Esophagus muscularis mucosa (tissue), 4 donors: ENCODE measurements around the gene B4GALT7. TPM values are rescaled to one million over a fixed set of nuclear protein-coding genes. Genes with fewer than 3 reads are reported as not detected.

Experiments
- DNase-seq: peaks from one replicate; pipeline ENCODE4 v3.0.0-alpha.2; 2017; ENCODE audit errors: extremely low spot score
- H3K27ac ChIP-seq, 4 donors: fragments of 200-600 bp; sonication (generic); replicated peaks in 1 of 4; 1 replicate in 3 of 4; 2 replicates in 1 of 4; pipeline ENCODE4 v1.5.1; 2016 to 2019; ENCODE audit warnings: mild to moderate bottlenecking in 1 of 4
- H3K27me3 ChIP-seq, 4 donors: fragments of 200-600 bp; sonication (generic); one replicate each; pipeline versions ENCODE4 v1.5.1 to v1.6.0; 2016 to 2019
- H3K36me3 ChIP-seq, 4 donors: fragments of 200-600 bp; sonication (generic); one replicate each; pipeline ENCODE4 v1.5.1; 2016 to 2019
- H3K4me1 ChIP-seq, 4 donors: fragments of 200-600 bp; sonication (generic); one replicate each; pipeline ENCODE4 v1.5.1; 2016 to 2019
- H3K4me3 ChIP-seq, 4 donors: fragments of 200-600 bp; sonication (generic); 1 replicate in 2 of 4; 2 replicates in 2 of 4; pipeline ENCODE4 v1.5.1; 2016 to 2019; ENCODE audit warnings: mild to moderate bottlenecking in 4 of 4, moderate library complexity in 1 of 4
- H3K9me3 ChIP-seq, 4 donors: fragments of 200-600 bp; sonication (generic); 1 replicate in 3 of 4; 2 replicates in 1 of 4; pipeline ENCODE4 v1.5.1; 2016 to 2019
- CTCF ChIP-seq, 3 experiments: fragments of 200-600 bp in 2 of 3; fragments of 450-650 bp in 1 of 3; sonication (generic) in 2 of 3; IDR thresholded peaks; one replicate each; pipeline ENCODE4 v1.5.1; 2017 to 2019; ENCODE audit warnings: antibody characterized with exemption in 3 of 3, mild to moderate bottlenecking in 2 of 3, moderate library complexity in 1 of 3
- EP300 ChIP-seq: sonication (generic); formaldehyde crosslinking; IDR thresholded peaks from one replicate; pipeline ENCODE4 v1.6.1; 2017; ENCODE audit warnings: antibody characterized with exemption
- POLR2A ChIP-seq: fragments of 450-650 bp; IDR thresholded peaks from one replicate; pipeline ENCODE4 v1.6.1; 2017; ENCODE audit warnings: antibody characterized with exemption, moderate library complexity, mild to moderate bottlenecking, low read depth
- POLR2AphosphoS5 ChIP-seq, 2 donors: sonication (generic); formaldehyde crosslinking; IDR thresholded peaks; one replicate each; pipeline ENCODE4 v1.6.1; 2017; ENCODE audit warnings: antibody characterized with exemption in 2 of 2
- WGBS: methylation state at CpG from one replicate; pipeline ENCODE4 v1.1.5; 2018; 5-methylcytosine and 5-hydroxymethylcytosine counted together
- intact Hi-C: fragments of 100-400 bp; cut with DNase I; formaldehyde crosslinking; loops from one replicate; pipeline ENCODE4 v1.15.1; 2023
- total RNA-seq, 4 donors: library from RNA; depleted of rRNA; stranded (reverse); fragments of >200 nt; gene quantifications; one replicate each; pipeline versions ENCODE4 v1.1.0 to v1.2.1, GENCODE V29; 2016

B4GALT7 gene
- total RNA-seq, 4 donors from 2014 or later, result 14.3 to 17.9 (median 16.9) TPM

- peak; percentile 98 for DNase-seq
- H3K27me3 ChIP-seq, result no peaks in the 10 kb centered on the region
- H3K27ac ChIP-seq, result peak within 1 kb of the TSS; percentile 86 to 90 (median 88)
- H3K4me1 ChIP-seq, result peaks cover 23 to 48% (median 39%) of the 10 kb centered on the region in 4 donors
- peaks cover 0 to 21% (median 9%) of the 10 kb centered on the region in 4 donors for H3K36me3 ChIP-seq
- H3K4me3 ChIP-seq, result peak within 1 kb of the TSS; percentile 97 to 99 (median 98)
- H3K9me3 ChIP-seq, result no peaks in the 10 kb centered on the region
- intact Hi-C loops, result loop anchor here (5.0 kb wide), 2 partner anchors 37 to 38 kb away; partner anchors contain the start of genes DDX41 and TMED9
- TF ChIP-seq CTCF (IDR thresholded peaks at IDR 0.05) (peak in 1 of 3 experiments; percentile 46), POLR2A (no peak), EP300 (no peak), POLR2AphosphoS5 (IDR thresholded peaks at IDR 0.05) (peak; percentile 70 to 86)
- 25% methylated on average over 14 of the region's 49 CpGs for WGBS
Observed at GRCh38 chr5:177554474-177555111, 45.3 kb upstream of the B4GALT7 start, which contains the start of gene FAM193B. TSS of gene FAM193B (minus strand) at chr5:177554563. CDS start at chr5:177554458, 105 bp downstream.

- WGBS, result 80% methylated on average over 2 of the region's 2 CpGs
- peak overlapping the region in 1 of 4 donors; percentile 87 for H3K27ac ChIP-seq
- intact Hi-C loops, result no loop called here
Observed at GRCh38 chr5:177555228-177555627, 44.7 kb upstream of the B4GALT7 start.

GRCh38 chr5:177555665-177556064 lies 44.3 kb upstream of the B4GALT7 start:
- WGBS, result 97% methylated on average over 5 of the region's 5 CpGs
- no peak for DNase-seq
- intact Hi-C loops, result no loop called here
- no peaks in the 10 kb centered on the region for H3K9me3 ChIP-seq
- no peak overlapping the region for H3K4me3 ChIP-seq
- no peak for TF ChIP-seq POLR2A
- no peak for TF ChIP-seq EP300
- no peak for TF ChIP-seq CTCF (IDR thresholded peaks at IDR 0.05)
- TF ChIP-seq POLR2AphosphoS5 (IDR thresholded peaks at IDR 0.05), result no peak
- H3K4me1 ChIP-seq, result peaks cover 23 to 40% (median 34%) of the 10 kb centered on the region in 4 donors
- no peak overlapping the region for H3K27ac ChIP-seq
- no peaks in the 10 kb centered on the region for H3K27me3 ChIP-seq
- H3K36me3 ChIP-seq, result peaks cover 0 to 19% (median 9%) of the 10 kb centered on the region in 4 donors

More at GRCh38 chr5:177555228-177555627, 44.7 kb upstream of the B4GALT7 start:
- peaks cover 23 to 44% (median 38%) of the 10 kb centered on the region in 4 donors for H3K4me1 ChIP-seq
- peak overlapping the region; percentile 97 to 99 (median 98) for H3K4me3 ChIP-seq
- DNase-seq, result no peak
- TF ChIP-seq POLR2A (no peak), CTCF (IDR thresholded peaks at IDR 0.05) (no peak)
- H3K36me3 ChIP-seq, result peaks cover 0 to 21% (median 9%) of the 10 kb centered on the region in 4 donors
- H3K27me3 ChIP-seq, result no peaks in the 10 kb centered on the region
- H3K9me3 ChIP-seq, result no peaks in the 10 kb centered on the region

- H3K9me3 ChIP-seq, result no peaks in the 10 kb centered on the region
- H3K4me1 ChIP-seq, result peaks cover 22 to 25% (median 23%) of the 10 kb centered on the region in 4 donors
- H3K36me3 ChIP-seq, result peaks cover 0 to 4% (median 4%) of the 10 kb centered on the region in 4 donors
- intact Hi-C loops, result no loop called here
- 55% methylated on average over 4 of the region's 4 CpGs for WGBS
- H3K27ac ChIP-seq, result no peak overlapping the region
- DNase-seq, result no peak
- H3K4me3 ChIP-seq, result no peak overlapping the region
- TF ChIP-seq POLR2A, result no peak
- no peak for TF ChIP-seq POLR2AphosphoS5 (IDR thresholded peaks at IDR 0.05)
- TF ChIP-seq EP300, result no peak
- TF ChIP-seq CTCF (IDR thresholded peaks at IDR 0.05), result no peak
- H3K27me3 ChIP-seq, result no peaks in the 10 kb centered on the region
Observed at GRCh38 chr5:177557041-177557647, 42.8 kb upstream of the B4GALT7 start.
